ENCODE results near the gene DYNC2H1. TPM values are rescaled to one million over a fixed set of nuclear protein-coding genes. Genes with fewer than 3 reads are reported as not detected.

The DYNC2H1 gene
- total RNA-seq, 2 experiments from 2014 or later = 1.3 to 2.0 TPM

DNA sequence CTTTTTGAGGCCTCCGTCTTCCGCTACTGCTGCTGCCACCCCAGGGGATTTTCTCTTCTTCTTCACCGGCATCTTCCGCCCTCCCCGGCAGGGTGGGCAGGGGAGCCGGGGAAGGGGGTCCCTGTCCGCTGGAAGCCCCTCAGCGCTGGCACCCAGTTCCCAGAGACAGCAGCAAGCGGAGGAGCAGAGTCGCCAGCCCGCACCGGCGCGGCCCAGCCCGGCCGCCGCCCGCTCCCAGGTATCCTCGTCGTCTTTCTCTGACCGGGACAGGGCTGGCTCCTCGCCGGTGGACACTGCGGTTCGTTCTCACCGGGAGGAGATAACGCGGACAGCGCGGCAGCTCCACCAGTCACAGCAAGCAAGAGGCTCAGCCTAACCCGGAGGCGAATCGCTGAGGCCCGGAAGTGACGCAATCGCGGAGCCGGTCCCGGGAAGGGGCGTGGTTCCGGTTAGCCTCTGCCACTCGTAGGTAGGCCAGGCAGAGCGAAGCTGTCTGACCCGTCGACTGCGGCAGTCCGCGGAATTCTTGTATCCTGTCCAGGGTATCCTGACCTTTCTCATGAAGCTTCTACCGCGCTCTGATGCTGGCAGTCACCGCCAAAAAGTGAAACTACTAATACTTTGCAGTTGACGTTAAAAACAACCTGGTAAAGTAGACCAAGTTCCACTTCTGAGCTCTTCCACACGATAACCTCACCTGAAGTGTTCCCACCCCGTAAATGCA, 17.3 kb upstream of the DYNC2H1 start, which contains the start of gene DCUN1D5:
Gene DCUN1D5 (minus strand): TSS at position 360 of the 724 bp plus-strand sequence. CDS start 288 bp downstream, at position 72.
- Mint-ChIP-seq H3K4me1 (ENCODE audit: low read depth) (peaks cover 26% of the 10 kb centered on the region), H3K4me3 (peak within 1 kb of the TSS; percentile 89), H3K9me3 (no peaks in the 10 kb centered on the region), H3K36me3 (ENCODE audit: low read depth) (peaks cover 20% of the 10 kb centered on the region), H3K27ac (peak within 1 kb of the TSS; percentile 93), H3K27me3 (peaks cover 17% of the 10 kb centered on the region)
- ATAC-seq (peak; percentile 95), DNase-seq (peak; percentile 97)
- intact Hi-C loops (cut with micrococcal nuclease) = no loop called here
- POLR2A ChIA-PET = interaction anchor here (0.7 to 2.2 kb wide), 6 partner anchors 10 to 138 kb away, joined by 3 to 21 read pairs (median 4); partner anchors contain the start of gene DYNC2H1
- CTCF ChIA-PET = interaction anchor here (0.8 to 4.0 kb wide), 6 partner anchors 9 to 56 kb away, joined by 3 to 27 read pairs (median 6); partner anchors contain the start of gene DYNC2H1
- TF ChIP-seq, protein P1, sequence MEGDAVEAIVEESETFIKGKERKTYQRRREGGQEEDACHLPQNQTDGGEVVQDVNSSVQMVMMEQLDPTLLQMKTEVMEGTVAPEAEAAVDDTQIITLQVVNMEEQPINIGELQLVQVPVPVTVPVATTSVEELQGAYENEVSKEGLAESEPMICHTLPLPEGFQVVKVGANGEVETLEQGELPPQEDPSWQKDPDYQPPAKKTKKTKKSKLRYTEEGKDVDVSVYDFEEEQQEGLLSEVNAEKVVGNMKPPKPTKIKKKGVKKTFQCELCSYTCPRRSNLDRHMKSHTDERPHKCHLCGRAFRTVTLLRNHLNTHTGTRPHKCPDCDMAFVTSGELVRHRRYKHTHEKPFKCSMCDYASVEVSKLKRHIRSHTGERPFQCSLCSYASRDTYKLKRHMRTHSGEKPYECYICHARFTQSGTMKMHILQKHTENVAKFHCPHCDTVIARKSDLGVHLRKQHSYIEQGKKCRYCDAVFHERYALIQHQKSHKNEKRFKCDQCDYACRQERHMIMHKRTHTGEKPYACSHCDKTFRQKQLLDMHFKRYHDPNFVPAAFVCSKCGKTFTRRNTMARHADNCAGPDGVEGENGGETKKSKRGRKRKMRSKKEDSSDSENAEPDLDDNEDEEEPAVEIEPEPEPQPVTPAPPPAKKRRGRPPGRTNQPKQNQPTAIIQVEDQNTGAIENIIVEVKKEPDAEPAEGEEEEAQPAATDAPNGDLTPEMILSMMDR (IDR thresholded peaks at IDR 0.05) = no peak

DNA sequence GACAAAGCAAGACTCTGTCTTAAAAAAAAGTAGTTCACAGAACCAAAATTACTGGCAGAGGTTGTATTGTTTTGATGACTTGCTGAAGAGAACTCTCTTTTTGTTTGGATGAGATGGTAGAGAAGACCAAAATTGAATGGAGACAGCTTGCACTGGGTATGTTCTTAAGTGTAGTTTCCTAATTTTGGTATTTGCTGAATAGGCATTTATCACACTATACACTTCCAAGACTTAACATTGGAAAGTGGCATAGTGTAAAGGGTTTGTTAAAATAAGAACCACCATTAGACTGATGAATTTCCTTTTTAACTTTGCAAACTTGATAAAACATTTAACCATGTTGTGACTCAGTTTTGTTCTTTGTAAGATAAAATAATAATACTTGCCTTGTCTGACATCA, 11.9 kb upstream of the DYNC2H1 start:
- ChIA-PET CTCF (no interaction called here), POLR2A (interaction anchor here (1.1 kb wide), 1 partner anchor 11 kb away, joined by 3 read pairs; no protein-coding TSS in a partner anchor)
- Mint-ChIP-seq H3K27me3 (peaks cover 31% of the 10 kb centered on the region), H3K9me3 (no peaks in the 10 kb centered on the region), H3K4me1 (ENCODE audit: low read depth) (peaks cover 11% of the 10 kb centered on the region), H3K4me3 (no peak overlapping the region), H3K36me3 (ENCODE audit: low read depth) (no peaks in the 10 kb centered on the region), H3K27ac (no peak overlapping the region)
- TF ChIP-seq, protein P1 (IDR thresholded peaks at IDR 0.05) = no peak
- no peak for DNase-seq
- intact Hi-C loops (cut with micrococcal nuclease) = no loop called here
- no peak for ATAC-seq

DNA sequence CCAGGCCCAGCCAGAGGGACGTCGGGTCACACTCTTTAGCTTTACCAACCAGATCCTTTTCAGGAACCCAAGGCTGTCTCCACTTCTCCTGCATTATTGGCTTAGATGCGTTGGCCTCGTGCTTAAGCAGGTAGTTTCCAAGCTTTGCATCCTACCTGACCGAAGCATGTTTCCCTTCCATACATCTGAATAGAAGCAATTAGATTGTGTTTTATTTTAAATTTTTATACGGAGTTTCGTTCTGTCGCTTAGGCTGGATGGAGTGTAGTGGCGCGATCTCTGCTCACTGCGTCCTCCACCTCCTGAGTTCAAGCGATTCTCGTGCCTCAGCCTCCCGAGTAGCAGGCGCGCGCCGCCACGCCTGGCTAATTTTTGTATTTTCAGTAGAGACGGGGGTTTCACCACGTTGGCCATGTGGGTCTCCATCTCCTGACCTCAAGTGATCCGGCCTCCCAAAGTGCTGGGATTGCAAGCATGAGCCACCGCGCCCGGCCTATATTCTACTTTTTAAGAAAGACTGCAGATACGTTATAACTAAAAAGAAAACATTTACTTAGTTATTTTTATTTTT, 677 bp downstream of the DYNC2H1 start:
- peak overlapping the region; percentile 79 for H3K4me3 Mint-ChIP-seq
- H3K9me3 Mint-ChIP-seq = no peaks in the 10 kb centered on the region
- ChIA-PET CTCF (interaction anchor here (0.8 to 2.6 kb wide), 10 partner anchors 10 to 315 kb away, joined by 3 to 27 read pairs (median 3); partner anchors contain the start of gene DCUN1D5), POLR2A (interaction anchor here (1.0 to 2.1 kb wide), 3 partner anchors 9 to 20 kb away, joined by 3 to 21 read pairs (median 3); partner anchors contain the start of gene DCUN1D5)
- TF ChIP-seq, protein P1 (IDR thresholded peaks at IDR 0.05) = no peak
- ATAC-seq (no peak), DNase-seq (peak; percentile 31)
- intact Hi-C loops (cut with micrococcal nuclease) = no loop called here
- no peaks in the 10 kb centered on the region for H3K27me3 Mint-ChIP-seq
- H3K36me3 Mint-ChIP-seq (ENCODE audit: low read depth) = no peaks in the 10 kb centered on the region
- peaks cover 5% of the 10 kb centered on the region for H3K4me1 Mint-ChIP-seq (ENCODE audit: low read depth)
- peak overlapping the region; percentile 69 for H3K27ac Mint-ChIP-seq

DNA sequence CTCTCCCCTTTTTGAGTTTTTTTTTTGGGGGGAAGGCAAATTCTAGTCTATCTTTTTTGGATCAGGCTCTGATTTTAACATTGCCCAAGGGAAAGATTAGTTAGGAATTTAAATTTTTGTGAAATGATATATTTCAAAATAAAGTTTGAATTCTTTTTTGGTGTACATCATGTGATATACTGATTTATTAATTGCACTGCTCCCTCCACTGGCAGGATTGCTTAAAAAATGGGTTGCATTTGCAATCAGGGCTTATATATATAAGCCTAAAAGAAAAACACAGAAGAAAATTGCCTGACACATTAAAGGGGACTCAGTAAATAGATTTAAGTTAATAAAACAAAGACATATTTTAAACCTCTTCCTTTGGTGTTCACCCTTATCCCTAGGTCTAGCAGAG, 1.2 kb downstream of the DYNC2H1 start:
- H3K27ac Mint-ChIP-seq = no peak overlapping the region
- POLR2A ChIA-PET = no interaction called here
- CTCF ChIA-PET = no interaction called here
- H3K4me3 Mint-ChIP-seq = peak overlapping the region; percentile 79
- no peaks in the 10 kb centered on the region for H3K36me3 Mint-ChIP-seq (ENCODE audit: low read depth)
- H3K4me1 Mint-ChIP-seq (ENCODE audit: low read depth) = peaks cover 5% of the 10 kb centered on the region
- intact Hi-C loops (cut with micrococcal nuclease) = no loop called here
- DNase-seq = no peak
- no peak for ATAC-seq
- H3K9me3 Mint-ChIP-seq = no peaks in the 10 kb centered on the region
- no peaks in the 10 kb centered on the region for H3K27me3 Mint-ChIP-seq
- TF ChIP-seq, protein P1 (IDR thresholded peaks at IDR 0.05) = no peak

DNA sequence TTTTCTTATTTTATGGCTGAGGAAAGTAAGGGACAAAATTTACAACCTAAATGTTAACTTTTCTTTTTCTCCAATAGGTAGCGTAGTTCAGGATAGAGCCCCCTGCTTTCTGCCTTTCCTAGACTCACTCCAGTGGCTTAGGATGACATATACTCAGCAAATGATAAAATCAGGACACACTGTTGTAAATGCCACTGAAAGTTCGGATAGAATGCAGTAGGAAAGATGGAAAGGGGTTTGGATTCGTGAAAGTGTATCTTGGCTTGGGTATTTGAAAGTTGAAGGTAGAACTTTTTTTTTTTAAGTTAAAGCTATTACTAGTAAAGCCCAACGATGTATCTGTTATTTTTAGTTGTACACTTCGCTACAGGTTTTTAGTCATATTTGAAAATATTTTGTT, 2.2 kb downstream of the DYNC2H1 start:
- ATAC-seq (no peak), DNase-seq (no peak)
- Mint-ChIP-seq H3K9me3 (no peaks in the 10 kb centered on the region), H3K36me3 (ENCODE audit: low read depth) (no peaks in the 10 kb centered on the region), H3K27ac (no peak overlapping the region), H3K4me3 (no peak overlapping the region), H3K4me1 (ENCODE audit: low read depth) (peaks cover 5% of the 10 kb centered on the region), H3K27me3 (no peaks in the 10 kb centered on the region)
- intact Hi-C loops (cut with micrococcal nuclease) = no loop called here
- ChIA-PET CTCF (no interaction called here), POLR2A (no interaction called here)
- TF ChIP-seq, protein P1 (IDR thresholded peaks at IDR 0.05) = no peak

All from activated CD8-positive, alpha-beta T cell treated with anti-CD3 and anti-CD28 coated beads for 36 hours (primary cell).